CD4-positive, alpha-beta T cell treated with Interferon alpha-2 for 1 hour (primary cell): ENCODE results near the gene BCR.

Source experiments
- DNase-seq, 2 donors: peaks; one replicate each; pipeline ENCODE4 v3.0.0-alpha.2; 2020 to 2022

The BCR gene

GRCh38 chr22:23266780-23267179, 86.5 kb downstream of the BCR start:
- DNase-seq = no peak

GRCh38 chr22:23267226-23268043, 87.1 kb downstream of the BCR start:
- DNase-seq = no peak

DNA sequence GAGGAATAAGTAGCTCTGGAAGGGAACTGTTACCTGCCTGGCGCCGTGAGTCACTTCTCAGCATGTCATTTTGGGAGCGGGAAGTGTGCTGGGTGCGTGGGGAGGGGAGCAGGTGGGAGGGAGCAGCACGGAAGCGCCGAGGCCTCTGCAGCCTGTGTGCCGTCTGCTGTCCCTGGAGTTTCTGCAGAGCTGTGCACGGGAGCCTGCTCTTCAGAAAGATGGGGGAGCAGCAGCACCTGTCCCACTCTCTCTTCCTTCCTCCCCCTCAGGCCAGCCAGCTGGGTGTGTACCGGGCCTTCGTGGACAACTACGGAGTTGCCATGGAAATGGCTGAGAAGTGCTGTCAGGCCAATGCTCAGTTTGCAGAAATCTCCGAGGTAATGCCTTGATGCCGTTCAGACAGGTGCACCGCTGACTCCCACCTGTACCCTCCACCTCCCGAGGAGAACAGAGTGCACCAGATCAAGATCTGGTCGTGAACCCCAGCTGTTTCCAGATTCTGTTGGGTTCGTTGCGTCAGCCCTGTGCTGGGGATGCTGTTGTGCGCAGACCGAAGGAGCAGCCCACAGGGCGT, 87.9 kb downstream of the BCR start:
- DNase-seq = no peak

- DNase-seq = no peak
Measured at GRCh38 chr22:23268877-23269276, 88.6 kb downstream of the BCR start.

GRCh38 chr22:23269441-23270211, 89.3 kb downstream of the BCR start:
- peak in 1 of 2 donors; percentile 24 for DNase-seq

GRCh38 chr22:23270212-23270733, 90.0 kb downstream of the BCR start:
- no peak for DNase-seq

DNA sequence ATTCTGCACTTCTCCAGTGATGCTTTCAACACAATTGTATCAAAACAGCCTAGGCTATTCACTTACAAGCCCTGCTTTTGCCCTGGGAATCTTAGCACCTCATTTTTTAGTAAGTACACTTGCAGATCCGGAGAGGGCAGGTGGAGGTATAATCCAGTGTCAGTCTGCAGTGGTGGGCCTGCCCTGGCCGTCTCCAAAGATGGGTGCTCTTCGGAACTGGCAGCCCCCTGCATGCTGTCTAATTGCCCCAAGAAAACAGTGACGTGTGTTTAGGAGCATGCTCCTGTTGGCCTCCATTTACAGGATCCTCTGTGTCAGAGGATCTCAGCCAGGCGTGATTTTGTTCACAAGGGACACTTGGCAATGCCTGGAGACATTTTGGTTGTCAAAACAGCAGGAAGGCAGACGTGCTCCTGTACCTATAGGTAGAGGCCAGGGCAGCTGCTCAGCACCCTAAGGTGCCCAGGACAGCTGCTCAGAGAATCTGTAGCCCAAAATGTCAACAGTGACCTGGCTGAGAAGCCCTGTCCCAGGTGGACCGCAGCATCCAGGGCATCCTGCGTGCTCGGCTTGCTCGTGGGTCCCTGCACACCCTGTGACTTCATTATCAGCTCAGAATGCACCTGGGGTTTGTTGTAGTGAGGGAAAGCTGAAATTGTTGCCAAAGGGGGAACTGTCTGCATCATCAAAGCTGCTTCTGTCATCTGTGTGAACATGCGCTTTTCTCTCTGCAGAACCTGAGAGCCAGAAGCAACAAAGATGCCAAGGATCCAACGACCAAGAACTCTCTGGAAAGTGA, 90.7 kb downstream of the BCR start:
- no peak for DNase-seq

- no peak for DNase-seq
Measured at GRCh38 chr22:23271597-23271908, 91.2 kb downstream of the BCR start.

- DNase-seq = no peak
Measured at GRCh38 chr22:23272371-23272770, 92.1 kb downstream of the BCR start.

- DNase-seq = no peak
Measured at GRCh38 chr22:23272834-23273233, 92.5 kb downstream of the BCR start.

DNA sequence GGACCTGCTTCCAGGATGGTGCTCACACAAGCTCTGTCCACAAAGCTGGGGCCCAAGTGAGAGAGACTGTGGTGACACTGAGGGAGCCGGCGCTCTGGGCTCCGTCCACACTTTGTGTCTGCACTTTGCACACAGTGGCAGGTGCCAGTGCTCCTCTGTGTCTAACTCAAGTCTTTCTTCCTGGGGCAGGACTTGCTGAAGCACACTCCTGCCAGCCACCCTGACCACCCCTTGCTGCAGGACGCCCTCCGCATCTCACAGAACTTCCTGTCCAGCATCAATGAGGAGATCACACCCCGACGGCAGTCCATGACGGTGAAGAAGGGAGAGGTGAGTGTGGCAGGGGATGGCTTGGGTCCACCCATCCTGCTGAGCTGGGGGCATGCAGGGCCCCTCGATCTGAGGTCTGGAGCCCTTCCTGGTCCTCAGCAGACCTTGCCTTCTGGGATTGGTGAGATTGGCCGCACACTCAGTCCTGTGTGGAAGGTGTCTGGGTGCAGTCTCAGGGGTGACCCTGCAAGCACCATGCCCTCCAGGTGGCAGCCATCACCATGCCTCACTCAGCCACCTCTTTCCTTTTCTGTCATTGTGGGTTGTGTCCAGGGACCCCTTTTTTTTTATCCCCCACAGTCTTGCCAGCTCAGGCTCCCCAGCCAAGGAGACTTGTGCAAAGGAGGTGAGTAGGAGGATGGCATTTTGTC, 93.3 kb downstream of the BCR start:
- DNase-seq = no peak

- DNase-seq = no peak
Measured at GRCh38 chr22:23274146-23274526, 93.8 kb downstream of the BCR start.

- DNase-seq = no peak
Measured at GRCh38 chr22:23274891-23275694, 94.8 kb downstream of the BCR start.

DNA sequence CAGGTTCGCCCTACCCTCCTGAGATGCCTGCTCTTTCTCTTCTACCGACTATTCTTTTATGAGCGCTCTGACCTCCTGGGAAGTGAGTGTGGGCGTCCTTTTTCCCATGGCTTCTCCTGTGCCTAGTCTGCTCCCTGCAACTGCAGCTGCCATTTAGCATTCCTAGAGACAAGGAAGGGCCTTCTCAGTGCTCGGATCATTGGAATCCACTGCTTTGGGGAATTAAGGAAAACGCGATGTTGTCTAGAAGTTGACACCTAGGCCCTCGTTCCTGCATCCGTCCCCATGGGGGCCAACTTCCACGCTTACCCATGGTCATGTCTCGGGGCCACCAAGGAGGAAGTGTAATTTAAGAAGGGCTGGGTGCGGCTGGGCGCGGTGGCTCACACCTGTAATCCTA, 95.4 kb downstream of the BCR start:
- no peak for DNase-seq

DNA sequence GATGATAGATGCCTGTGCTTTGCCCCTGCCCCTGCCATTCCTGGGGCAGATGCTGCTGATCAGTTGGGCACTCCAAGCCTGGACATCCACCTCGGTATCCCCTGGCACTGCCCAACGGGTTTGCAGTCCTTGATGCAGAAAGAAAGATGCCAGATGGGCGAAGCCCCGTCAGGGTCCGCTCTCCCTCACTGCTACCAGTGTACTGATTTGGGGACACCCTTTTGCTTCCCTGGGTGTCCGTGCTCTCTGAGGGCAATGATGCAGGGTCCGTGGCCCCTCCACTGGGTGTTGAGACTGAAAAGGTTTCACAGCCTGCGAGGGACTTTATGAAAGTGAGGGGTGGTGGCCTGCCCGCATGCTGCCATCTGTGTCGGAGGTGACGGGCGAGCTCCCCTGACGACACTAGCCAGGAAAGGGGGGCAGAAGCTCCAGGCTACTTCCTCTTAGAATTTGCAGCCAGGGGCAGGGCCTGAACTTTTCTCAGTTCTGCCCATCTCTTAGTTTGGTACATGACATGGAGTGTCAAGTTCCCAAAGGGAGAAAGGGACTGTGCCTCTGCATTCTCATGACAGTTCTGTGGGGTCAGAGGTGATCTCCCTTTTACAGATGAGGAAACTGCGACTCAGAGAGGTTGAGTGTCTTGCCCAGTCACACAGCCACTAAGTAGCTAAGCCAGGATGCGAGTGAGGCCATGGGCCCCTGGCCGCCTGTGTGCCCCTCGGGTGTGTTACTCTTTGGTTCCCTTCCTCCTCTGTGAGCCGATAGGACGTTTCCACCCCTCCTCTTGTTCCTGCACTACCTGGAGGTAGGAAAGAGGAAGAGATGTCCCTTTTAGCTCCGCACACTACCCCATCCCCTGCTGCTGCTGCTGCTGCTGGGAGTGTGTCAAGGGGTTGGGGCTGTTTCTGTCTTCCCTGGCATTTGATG, 96.6 kb downstream of the BCR start:
- peak in 1 of 2 donors; percentile 41 for DNase-seq

- no peak for DNase-seq
Measured at GRCh38 chr22:23277583-23278295, 97.4 kb downstream of the BCR start.

GRCh38 chr22:23278883-23279675, 98.8 kb downstream of the BCR start:
- DNase-seq = peak; percentile 11 to 45

- DNase-seq = no peak
Measured at GRCh38 chr22:23279781-23280180, 99.5 kb downstream of the BCR start.
